MM.1S (cell line): ENCODE measurements around the gene DENND4B.

Experiments used
- CTCF ChIP-seq: fragments of 300-600 bp; sonication (generic); IDR thresholded peaks from 2 replicates; pipeline ENCODE4 v1.5.1; 2016; ENCODE audit warnings: antibody characterized with exemption, low read length, mixed read lengths
- EZH2 ChIP-seq: fragments of 300-600 bp; sonication (generic); optimal IDR thresholded peaks from 2 replicates; pipeline ENCODE3; 2017; ENCODE audit warnings: low read depth, mild to moderate bottlenecking, antibody characterized with exemption, low read length, mixed read lengths
- EZH2phosphoT487 ChIP-seq: fragments of 300-600 bp; sonication (generic); IDR thresholded peaks from 2 replicates; pipeline ENCODE4 v1.6.1; 2018; ENCODE audit warnings: antibody characterized with exemption, low read length

DNA sequence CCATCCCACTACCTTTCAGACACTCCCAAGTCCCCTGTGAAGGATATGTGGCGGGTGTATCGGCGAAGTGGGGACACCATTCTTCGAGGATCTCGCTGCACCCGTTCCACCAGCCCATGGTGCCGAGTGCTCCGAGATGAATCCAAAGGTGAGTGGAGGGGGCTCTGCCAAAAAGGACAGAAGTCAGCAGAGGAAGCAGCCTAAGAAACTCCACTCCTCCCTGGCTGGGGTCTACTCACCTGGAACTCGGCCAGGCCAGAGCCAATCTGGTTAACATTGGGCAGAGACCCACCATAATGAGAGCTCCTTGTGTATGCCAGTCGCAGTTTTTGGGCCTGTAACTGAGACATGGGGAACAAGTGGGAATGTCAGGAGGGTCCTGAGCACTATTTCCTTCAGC lies 8.3 kb upstream of the DENND4B start:
- TF ChIP-seq CTCF = no peak
- no peak for TF ChIP-seq EZH2phosphoT487
- TF ChIP-seq EZH2 = no peak
